CD4-positive, alpha-beta T cell treated with Interleukin-2 at 100 ng/mL for 4 hours (primary cell): ENCODE data around the gene S100A9.
"Not testable (repeated sequence)": the region's sequence is repeated elsewhere in the genome, so short reads cannot be mapped to it uniquely, and the experiment has no call there.

Experiments
- DNase-seq: peaks from one replicate; pipeline ENCODE4 v3.0.0-alpha.2; 2020; ENCODE audit warnings: low spot score

S100A9 gene

DNA sequence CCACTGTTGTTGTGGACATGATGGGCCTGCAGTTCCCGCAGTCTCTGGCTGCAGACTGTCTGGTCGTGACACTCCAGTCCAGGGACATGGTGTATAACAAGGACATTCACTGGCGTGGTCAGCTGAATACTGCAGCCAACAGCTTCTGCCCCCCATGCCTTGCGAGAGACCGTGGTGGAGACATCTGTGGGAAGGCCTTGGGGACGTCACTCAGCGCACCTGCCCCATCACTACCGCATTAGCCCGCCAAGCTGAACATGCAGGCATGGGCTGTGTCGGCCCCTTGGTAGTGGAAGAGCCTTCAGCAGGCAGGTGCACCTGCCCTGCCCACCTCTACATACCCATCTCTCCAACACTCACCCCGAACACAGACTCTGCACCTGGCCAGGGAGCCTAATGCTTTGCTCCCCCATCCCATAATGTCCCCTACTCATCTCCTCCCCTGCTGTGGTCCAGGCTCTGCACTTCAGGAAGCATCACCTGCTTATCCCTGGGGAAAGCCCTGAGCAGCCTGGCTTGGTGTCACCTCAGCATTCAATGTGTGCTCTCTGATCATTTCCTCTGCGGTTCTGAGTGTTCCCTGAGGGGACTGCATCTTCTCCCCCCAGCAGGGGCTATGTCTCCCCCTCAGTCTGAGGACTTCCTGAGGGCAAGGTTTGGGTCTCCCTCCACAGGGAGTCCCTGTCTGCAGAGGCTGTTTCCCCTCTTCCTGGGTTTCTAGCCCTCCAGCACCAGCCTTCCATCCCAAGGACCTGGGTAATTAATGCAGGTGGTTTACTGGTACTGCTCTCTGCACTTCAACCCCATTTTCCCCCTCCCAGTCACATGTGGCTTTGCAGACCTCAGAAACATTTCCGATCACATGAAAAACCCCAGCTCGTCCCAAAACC, 12.2 kb upstream of the S100A9 start:
- DNase-seq, result no peak

GRCh38 chr1:153346077-153346723, 11.5 kb upstream of the S100A9 start:
- no peak for DNase-seq

DNA sequence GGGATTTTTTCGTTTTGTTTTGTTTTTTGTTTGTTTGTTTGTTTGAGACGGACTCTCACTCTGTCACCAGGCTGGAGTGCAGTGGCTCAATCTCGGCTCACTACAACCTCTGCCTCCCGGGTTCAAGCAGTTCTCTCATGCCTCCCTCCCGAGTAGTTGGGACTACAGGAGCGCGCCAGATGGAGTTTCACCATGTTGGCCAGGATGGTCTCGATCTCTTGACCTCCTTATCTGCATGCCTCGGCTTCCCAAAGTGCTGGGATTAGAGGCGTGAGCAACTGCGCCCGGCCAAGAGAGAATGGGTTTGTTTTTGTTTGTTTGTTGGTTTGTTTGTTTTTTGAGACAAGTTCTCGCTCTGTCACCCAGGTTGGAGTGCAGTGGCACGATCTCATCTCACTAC, 10.6 kb upstream of the S100A9 start:
- not testable (repeated sequence) for DNase-seq

DNA sequence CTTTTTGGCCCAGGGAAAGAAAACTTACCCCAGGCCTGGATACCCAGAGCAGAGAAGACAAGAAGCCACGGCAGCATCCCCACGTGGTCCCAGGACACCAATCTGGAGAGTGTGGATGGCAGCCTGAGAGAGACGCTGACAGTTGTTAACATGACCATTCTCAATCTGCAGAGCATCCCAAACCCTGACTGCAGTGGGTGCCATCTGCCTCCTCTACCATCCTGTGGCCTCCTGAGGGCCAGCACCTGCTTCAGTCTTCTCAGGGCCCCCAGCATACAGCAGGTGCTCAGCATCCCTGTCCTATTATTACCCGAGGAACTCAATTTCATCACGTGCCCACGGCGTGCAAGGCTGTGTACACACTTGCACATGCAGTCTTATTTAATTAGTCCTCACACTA, 9.8 kb upstream of the S100A9 start:
- no peak for DNase-seq

DNA sequence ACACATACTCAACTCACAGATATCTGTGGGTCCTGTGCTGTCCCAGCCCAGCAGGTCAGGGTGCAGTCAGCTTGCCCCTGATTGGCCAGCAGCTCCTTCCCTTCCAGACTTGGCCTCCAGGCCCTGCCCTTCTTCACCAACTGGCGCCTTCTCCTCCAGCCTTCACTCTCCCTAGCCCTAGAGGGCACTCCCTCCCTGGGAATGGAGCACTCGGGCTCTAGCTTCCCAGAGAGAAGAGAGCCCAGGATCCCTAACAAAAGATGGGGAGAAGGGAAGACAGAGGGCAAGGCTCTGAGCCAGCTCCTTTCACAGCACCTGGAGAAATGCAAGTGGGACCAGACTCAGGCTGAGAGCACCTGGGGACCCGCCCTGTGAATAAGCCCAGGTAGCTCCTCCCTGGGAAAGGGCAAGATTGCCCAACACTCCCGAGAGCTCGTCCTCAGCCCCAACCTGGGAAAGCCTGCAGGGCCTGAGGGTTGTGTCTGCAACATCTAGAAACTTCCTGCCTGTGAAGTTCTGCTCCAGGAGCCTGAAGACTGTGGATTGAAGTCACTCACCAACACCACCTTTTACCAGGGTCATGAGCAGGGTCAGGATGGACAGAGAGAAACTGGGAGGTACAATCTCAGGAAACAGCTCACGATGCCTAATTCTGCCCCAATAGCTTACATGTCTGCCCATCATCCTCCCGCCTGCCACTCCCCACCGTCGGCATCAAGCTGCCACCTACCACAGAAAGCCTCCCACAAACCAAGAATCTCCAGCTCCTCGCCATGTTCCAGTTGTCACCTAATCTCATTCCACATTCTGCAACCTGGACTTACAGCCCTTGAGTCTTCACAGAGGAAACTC, 8.9 kb upstream of the S100A9 start, which contains the start of gene PGLYRP4:
PGLYRP4 (minus strand) TSS at position 331 of the 852 bp plus-strand sequence. CDS start 909 bp downstream, outside the sequence.
- no peak for DNase-seq

GRCh38 chr1:153349363-153350320, 8.0 kb upstream of the S100A9 start:
- DNase-seq, result no peak

DNA sequence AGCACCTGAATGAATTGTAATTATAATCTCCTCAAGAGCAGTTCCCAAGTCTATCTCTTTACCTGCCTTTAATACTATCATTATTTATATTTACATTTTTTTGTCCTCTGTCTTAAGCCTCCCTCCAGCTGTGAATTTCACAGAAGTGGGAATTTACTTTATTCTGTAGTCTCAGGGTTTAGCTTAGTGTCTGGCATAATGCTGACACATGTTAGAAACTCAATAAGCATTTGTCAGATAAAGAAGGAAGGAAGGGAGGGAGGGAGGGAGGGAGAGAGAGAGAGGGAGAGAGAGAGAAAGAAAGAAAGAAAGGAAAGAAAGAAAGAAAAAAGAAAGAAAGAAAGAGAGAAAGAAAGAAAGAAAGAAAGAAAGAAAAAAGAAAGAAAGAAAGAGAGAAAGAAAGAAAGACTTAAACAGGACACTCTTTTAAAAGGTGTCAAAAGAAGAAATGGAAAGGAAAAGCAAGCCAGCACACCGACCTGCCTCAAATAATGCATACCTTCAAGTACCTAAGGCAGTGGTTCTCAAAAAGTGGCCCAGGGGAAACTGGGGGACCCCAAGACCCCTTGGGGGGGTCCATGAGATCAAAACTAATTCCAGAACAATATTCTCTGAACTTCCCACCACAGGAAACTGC, 7.2 kb upstream of the S100A9 start:
- DNase-seq, result no peak

DNA sequence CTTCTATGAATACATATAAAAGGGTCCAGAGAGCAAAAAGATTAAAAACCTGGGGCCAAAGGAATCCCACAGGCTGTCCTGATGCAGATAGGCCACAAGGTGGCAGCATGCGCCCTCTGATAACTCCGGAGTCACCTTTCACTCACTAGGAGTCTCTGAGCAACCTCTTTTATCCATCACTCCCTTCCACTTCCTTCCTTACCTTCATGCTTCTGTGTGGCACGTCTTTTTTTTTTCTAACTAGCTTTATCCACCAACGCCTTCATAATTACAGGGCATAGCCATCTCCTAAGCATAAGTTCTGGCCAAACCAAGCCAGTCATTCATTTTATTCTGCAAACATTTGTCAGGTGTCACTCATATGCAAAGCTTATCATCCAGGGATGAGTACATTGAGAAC, 5.1 kb upstream of the S100A9 start:
- DNase-seq, result peak; percentile 63

DNA sequence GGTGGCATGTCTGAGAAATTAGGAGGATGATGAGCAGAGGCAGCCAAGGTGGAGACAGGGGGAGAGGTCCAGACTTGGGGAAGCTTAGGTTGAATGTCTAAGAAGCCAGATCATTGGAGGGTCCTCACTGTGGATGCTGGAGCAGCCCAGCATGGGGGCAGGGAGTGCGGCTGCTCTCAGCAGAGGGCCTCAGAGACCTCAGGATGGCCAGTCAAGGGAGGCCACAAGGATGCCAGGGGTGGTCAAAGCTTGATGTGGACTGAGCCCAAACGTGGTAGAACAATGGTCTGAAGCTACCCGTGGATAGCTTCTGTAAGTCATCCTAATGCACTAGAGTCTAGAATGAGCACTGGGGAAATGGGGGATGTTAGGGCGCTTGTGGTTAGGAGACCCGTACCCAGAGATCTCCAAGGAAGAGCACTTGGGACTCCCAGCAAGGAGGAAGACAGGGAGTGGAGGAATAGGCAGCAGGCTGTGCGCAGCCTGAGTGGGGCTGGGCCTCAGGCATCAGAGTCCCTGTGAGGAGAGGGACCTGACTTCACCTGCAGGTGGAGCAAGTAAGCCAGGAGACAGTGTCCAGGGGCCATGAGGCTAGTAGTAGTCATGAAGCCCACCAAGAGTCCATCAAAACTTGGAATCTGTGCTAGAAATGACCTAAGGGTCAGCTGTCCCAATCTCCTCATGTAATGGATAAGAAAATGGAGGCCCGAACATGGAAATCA, 4.3 kb upstream of the S100A9 start:
- DNase-seq, result no peak

DNA sequence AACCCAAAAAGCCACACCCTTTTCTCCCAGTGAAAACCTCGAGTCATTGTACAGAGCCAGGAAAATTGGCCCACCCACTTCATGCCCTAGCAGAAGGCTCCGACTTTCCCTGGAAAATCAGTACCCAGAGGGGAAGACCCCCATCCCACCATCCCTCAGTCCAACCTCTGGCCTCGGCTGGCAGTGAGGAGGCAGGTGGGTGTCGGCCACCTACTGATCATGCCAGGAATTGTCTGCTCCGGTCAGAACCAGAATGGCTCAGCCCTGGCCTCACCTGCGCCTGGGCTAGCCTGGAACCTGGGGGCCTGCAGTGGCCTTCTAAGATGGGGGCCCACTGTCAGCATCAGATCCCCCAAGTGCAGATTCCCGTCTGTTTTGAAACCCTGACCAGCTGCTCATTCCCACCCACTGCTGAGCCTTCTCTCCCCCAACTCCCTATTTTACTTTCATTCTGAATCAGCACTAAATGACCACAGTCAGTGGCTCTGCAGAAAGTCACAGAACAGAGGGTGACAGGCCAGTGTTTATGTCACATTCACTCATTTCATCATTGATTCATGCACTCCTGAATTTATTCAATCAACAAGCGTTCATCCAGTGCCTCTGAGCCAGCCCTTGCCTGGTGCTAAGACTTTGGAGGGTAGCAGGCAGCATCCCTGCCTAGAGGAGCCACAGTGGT, 3.0 kb upstream of the S100A9 start:
- DNase-seq, result no peak

DNA sequence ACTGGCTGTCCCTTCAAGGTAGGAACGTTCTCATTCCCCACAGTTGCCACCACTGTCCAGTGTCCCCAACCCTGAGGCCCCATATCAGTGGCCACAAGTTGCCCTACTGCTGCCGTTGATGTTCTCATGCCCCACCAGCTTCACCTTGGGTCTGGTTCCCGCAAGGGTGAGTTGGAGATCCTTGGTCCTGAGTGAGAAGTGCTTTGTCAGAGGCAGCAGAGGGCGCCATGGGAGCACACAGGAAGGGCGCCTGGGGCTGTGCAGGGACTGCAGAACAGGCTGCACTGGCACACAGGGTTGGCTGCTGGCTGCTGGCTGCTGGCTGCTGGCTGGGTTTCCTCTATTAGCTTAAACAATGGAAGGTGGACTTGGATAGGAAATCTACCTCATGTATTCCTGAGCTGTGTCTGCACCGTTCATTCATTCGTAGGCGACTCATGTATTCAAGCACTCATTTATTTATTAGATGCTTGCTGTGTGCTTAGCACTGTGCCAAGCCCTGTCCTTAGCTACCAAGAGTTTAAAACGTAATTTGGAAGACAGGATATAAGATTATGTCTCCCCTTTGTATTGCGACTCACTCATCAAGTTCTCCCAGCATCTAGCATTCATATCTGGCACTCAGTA, 2.1 kb upstream of the S100A9 start:
- DNase-seq, result peak; percentile 26

DNA sequence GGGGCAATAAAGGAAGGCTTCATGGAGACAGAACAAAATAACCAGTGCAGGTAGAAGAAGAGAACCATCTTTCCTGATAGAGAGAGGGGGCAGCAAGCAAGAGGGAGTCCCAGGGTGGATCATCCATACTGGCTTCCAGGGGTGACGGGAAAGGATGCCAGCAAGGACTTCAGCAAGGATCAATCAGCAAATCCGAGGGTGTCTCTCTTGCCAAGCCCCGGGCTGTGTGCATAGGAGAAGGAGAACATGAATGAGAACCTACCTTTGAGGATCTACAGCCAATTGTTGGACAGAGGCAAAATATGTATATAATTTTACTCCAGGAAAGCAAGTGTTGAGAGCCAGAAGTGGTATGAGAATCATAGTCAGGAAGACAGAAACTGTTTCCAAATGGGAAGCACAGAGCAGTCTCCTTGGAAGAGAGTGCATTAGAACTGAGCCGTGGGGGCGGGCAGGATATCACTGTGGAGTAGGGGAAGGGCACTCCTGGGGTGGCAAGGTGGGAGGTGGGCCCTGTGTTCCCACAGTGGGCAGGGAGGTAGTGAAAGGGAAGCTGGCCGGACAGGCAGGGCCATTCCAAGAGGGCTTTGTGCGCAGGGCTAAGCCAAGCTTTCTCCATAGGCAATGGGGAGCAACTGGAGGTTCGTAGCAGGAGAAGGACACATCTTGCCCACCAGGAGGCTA, 1.1 kb upstream of the S100A9 start:
- no peak for DNase-seq

DNA sequence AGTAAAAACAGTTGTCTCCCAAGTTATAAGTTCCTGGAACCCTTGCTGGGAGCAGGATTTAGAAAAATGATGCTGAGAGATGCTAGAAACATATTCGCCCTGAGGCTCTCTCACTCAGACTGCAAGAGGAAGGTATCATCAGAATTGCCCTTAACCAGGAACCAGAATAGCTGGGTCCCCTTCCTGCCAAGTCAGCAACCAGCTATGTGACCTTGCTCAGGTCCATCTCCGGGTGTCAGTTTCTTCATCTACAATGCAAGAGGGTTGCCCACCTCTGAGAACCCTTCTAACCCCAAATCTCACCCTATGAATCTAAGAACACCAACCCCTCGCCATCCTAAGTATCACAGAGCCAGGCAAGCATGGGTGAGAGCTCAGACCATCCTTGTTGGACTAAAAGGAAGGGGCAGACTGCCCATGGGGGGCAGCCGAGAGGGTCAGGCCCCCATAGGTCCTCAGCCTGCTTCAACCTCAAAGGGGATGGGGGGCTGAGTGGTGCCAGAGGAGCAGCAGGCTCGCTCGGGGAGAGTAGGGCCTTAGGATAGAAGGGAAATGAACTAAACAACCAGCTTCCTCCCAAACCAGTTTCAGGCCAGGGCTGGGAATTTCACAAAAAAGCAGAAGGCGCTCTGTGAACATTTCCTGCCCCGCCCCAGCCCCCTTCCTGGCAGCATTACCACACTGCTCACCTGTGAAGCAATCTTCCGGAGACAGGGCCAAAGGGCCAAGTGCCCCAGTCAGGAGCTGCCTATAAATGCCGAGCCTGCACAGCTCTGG, 390 bp upstream of the S100A9 start:
- no peak for DNase-seq

DNA sequence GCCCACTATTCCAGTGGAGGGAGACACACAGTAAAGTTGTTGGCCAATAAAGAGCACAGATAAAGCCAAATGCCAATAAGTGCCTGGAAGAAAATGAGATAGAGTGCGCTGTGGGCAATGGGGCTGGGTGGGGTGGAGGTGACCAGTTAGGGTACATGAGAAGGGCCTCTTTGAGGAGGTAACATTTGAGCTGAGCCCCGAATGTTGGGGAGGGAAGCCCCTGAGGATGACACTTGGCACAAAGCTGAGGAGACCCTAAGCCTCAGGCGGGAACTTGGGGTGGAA, 979 bp downstream of the S100A9 start:
- no peak for DNase-seq

DNA sequence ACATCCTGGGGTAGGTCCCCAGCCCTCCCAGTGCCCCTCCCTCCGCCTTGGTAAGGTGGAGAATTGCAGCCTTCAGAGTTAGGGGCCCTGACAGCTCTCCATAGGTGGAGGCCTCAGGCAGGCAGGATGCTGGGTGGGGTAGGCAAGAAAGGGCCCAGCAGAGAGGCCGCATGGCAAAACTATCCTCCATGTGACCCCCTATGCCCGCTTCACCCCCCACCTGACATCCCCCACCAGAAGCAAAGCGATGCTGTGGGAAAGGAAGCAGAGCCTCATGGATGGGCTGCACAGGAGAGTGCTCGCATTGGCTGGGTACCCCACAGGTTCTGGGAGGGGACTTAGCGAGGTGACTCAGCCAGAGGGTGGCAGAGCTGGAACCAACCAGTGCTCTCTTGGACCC, 1.6 kb downstream of the S100A9 start:
- DNase-seq, result no peak

DNA sequence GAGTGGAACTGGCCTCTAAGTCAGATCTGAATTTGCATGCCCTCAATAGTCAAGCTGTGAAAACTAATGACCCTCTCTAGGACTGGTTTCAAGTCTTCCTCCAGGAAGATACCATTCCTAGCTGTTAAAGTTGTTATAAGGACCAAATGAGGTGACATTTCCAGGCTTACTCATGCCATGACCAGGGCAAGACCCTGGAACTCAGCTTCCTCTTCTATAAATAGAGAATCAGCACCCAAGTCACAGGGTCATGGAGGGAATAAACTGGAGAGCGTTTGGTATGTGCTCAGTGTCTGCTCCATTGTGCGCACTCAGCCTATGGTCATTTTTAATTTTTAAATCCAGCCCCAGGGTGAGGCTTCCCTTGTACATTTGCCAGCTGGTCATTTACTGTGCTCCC, 2.5 kb downstream of the S100A9 start:
- DNase-seq, result no peak

- no peak for DNase-seq
Measured at GRCh38 chr1:153360592-153361479, 3.2 kb downstream of the S100A9 start.
